UCSD-AML1 (cell line): Measurements from ENCODE around the gene FAM180B.

Experiments
- DNase-seq: peaks from one replicate; lab custom pipeline; 2025; ENCODE audit not compliant: unreplicated experiment; lab: John Stamatoyannopoulos, UW

FAM180B gene

DNA sequence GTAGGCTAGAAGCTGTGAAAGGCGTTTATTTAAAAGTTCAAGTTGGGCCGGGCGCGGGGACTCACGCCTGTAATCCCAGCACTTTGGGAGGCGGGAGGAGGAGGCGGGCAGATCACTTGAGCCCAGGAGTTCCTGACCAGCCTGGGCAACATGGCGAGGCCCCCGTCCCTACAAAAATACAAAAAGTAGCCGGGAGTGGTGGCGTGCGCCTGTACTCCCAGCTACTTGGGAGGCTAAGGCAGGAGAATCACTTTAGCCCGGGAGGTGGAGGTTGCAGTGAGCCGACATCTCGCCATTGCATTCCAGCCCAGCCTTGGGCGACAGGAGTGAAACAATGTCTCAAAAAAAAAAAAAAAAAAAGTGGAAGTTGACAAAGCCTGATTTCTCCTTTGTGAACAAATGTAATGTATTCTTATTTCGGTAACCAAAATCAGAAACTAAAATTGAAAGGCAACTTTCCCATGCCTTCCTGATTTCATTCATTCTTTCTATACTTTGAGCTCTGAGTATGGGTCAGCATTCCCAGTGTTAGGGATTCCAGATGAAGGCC, 20.3 kb upstream of the FAM180B start:
- no peak for DNase-seq

DNA sequence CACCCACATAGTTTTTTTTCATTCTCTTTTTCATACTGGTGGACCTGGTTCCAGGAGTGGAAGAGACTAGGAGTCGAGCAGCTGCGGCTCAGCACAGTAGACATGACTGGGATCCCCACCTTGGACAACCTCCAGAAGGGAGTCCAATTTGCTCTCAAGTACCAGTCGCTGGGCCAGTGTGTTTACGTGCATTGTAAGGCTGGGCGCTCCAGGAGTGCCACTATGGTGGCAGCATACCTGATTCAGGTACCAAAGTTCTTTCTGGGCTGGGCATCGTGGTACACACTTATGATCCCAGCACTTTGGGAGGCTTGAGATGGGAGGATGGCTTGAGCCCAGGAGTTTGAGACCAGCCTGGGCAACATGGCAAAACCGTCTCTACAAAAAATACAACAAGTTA, 16.8 kb upstream of the FAM180B start:
- DNase-seq, result no peak

DNA sequence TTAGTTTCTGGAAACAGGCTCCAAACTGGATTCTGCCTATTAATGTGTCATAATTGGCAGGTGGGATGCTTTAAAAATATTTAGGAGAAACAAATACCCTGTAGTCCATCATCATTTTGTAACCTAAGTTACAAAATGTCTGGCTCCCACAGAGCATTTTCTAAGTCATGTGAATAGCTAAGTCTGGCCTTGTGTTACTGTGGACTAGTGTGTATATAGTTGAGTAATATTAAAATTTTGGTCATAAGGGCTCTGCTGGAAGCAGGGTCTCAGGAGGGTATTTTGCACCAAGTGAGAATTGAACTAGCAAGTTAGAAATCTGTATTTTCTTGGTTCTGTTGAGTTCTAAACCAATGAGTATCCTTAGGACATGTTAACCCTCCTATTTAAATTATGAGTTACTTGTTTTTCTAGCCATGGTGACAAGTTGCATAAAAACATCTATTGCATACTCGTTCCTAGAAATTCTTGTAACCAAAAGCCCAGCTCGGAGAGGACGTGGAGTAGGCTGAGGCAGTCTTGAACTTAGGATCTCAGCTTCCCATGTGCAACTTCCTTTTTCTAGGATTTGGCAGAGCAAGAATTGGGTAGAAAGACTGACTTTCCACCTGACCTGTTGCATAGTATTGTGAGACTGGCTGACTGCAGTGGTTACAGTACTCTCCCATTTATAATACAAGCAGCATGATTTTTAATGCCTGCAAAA, 15.7 kb upstream of the FAM180B start:
- DNase-seq, result no peak

DNA sequence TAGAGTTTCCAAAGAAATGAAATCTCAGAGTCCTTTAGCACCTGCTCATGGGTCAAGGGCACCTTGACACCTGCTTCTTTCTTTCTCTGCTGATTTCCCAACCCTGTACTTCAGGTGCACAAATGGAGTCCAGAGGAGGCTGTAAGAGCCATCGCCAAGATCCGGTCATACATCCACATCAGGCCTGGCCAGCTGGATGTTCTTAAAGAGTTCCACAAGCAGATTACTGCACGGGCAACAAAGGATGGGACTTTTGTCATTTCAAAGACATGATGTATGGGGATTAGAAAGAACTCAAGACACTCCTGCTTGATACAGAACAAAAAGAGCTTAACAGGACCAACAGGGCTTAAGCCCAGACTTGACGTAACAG, 15.1 kb upstream of the FAM180B start:
- no peak for DNase-seq

DNA sequence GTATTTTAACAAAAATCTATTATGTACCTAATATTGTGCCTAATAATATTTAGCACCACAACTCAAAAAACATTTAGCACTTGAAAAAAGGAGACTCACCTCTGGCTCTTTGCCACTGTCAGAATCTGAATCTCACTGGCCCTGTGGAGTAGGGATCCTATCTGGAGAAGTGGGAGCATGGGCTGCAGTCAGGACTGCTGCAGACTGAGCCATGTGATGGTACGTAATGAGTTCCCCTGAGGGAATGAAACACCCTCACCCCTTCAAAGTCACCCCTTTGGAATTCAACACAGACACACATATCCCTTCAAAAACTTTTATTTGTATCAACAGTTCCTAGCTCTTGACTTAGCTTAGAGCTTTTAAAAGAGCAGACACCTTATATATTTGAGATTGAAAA, 14.6 kb upstream of the FAM180B start:
- DNase-seq, result no peak

DNA sequence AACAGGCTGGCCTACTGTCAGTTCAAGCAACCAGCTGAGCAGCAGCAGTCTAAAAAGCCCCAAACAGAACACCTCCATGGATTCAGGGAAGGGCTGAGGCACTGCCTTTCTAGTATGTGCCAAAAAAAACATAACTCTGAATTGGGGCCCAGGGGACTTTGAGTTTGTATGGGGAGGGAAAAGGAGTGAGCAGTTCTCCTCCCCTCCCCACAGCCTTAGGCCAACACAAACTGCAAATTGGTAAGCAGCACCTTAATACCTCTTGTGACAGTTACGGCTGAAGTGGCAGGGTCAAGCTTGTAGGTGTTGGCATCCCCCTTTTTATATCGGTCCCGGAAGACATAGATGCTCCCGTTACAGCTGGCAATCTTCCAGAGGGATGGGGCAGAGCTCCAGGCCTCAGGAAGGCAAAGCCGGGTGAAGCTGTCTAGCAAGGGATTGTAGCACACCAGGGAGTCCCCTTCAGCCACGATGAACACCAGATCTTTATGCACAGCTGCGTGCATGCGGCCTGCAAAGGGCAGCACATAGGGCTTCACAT, 13.7 kb upstream of the FAM180B start:
- DNase-seq, result no peak

DNA sequence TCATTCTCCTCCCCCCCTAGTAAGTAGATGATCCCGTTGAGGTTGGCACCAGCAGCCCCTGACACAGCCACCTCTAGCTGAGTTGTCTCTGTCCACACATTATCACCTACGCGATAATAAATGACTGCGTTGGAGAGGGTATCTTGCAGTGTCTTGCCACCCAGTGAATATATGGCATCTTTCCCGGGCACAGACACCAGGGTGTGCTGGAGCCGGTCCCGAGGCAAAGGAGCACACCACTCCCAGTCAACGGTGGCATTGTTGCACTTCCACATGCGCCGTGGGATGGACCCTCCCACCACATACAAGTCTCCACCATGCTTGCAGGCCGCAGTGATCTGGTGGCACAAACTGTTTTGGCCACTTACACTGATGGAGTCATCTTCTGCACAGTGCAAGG, 13.2 kb upstream of the FAM180B start:
- no peak for DNase-seq

DNA sequence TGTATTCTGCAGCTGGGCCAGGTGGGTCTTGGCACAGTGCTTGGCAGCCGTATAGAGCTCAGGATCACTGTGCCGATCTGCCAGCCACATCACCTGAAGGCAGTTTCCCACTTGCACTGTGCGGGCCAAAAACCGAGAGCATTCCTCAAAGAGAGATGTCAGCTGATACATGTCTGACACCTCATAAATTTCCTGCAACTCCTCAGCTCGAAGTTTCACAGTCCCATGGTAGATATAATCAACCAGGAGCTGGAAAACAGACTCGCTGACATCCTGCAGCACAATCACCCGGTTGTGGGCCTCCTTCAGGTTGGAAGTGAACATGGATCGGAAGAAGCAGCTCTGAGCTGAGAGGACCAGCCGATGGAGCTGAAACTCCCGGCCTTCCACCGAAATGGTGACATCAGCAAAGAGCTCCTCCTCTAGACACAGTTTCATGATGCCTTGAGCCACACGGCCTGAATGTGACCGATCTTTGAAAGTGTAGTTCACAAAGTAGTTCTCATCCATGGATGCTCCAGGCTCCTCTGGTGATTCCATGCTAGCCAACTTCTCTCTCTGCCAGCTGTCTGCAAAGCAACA, 8.9 kb upstream of the FAM180B start:
- DNase-seq, result no peak

DNA sequence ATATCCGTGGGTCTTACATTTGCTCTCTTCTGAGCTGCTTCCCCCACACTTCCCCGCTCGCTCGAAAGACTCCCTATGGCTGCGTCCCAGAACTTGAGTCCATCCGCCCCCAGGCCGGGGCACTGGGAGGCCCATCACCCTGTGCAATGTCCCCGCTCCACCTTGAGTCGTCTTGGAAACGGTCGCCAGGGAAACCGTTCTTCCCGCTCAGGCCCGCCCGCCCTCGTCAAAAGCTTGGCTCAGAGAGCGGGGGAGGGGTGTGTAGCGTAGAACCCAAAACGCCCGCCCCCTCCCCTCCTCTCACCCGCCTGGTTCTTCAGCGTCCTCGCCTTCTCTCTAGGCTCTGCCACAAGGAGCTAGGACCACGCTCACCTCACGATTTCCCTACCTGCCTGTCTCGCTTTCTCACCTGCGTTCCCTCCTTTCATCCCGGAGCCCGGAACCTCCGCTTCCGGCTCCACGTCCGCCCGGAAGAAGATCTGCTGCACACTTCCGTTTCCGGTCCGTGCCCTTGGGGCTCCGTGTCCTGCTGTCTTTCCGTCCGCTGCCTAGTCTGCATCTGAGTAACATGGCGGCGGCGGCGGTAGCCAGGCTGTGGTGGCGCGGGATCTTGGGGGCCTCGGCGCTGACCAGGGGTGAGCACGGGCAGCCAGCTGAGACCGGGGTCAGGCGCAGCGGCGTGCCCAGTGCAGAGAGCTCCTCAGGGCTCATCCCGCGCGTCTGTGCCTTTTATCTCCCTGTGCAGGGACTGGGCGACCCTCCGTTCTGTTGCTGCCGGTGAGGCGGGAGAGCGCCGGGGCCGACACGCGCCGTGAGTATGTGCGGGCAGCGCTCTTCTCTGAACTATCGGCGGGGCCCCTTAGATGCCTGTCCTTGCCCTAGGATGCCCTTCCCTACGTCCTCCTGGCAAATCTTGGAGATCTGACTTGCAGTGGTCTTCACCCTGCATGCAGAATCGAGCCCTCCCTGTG, 7.7 kb upstream of the FAM180B start, which contains the start of the genes KBTBD4 and NDUFS3:
TSS of gene KBTBD4 (minus strand) at position 447 of the 971 bp plus-strand sequence. CDS start at position 428, 19 bp downstream.
TSS of gene NDUFS3 (plus strand) at position 551 of the 971 bp plus-strand sequence. CDS start at position 569, 18 bp downstream.
- peak; percentile 90 for DNase-seq

DNA sequence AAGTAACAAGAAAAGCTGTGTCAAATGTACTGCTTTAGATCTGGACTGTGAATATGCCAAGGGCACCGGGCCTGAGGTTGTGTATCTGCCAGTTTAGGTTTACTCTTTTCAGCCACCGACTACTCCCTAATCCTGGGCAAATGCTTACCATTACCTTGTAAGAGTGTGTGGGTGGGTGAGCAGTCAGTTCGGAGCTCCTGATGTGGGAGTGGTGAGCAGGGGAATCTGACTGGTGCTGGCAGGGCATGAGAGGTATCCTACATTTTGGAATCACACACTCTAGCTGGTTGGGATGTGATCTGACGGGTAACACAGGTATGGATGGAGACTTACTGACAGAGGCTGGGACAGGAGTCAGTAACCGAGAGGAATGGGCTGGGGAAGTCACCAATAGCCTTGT, 2.6 kb upstream of the FAM180B start:
- DNase-seq, result no peak

DNA sequence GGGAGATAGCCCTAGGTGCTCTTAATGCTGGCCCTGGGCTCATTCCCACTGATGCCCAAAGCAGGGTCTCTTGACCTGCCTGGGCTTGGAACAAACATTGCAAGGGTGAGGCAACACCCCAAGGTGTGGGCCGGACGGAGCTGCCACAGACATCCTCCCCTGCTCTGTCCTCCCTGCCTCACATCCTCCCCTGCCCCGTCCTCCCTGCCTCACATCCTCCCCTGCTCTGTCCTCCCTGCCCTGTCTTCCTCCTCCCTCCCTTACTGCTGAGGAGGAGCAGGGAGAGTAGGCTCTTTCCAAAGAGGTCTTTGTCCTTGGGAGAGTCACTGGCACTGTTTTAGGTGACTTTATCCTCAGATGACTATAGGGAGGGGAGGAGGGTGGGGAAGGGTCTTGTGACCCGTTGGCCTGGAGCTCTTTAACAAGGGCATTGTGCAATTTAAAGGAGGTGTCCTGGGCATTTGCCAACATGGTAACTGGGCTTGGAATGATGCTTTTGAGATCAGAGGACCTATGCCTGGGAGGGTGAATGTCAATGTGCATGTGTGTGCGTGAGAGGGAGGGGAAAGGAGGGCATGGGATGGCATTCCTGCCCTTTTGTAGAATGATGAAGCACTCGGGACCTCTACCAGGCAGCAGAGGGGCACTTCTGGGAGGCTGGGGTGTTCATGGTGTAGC, 700 bp downstream of the FAM180B start:
- no peak for DNase-seq

DNA sequence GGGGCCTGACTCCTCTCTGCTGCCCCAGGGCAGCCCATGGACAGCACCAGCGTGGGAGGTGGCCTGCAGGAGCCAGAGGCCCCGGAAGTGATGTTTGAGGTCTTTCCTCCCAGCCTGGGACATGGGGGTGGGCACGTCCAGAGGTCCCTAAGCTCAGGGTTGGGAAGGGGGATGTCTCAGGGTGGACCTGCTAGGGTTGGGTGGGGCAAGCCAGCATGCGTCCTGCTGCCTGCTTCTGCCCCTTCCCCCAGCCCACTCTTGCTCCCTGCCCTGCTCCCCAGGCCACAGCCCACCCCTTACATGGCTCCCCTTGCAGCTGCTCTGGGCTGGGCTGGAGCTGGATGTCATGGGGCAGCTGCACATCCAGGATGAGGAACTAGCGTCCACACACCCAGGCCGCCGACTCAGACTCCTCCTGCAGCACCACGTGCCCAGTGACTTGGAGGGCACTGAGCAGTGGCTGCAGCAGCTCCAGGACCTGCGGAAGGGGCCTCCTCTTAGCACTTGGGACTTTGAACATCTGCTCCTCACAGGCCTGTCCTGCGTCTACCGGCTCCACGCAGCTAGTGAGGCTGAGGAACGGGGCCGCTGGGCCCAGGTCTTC, 1.3 kb downstream of the FAM180B start:
- DNase-seq, result peak; percentile 25

DNA sequence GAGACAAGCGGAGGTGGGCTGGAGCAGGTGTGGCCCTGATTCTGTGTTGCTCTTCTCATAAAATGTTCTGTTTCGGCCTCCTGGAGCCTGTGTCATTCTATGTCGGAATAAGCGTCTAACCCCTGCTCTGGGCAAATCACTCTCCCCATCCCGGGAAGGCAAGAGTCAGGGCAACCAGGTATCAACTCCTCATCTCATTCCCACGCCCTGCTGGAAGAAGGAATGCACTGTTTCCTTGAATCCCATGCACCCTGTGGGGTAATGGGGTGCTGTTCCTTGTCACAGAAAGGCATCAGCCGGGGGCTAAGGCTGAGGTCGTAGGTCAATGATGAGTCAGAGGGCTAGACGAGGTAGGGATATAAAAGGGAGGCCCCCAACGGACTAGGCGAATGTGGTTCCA, 2.6 kb downstream of the FAM180B start:
- no peak for DNase-seq

DNA sequence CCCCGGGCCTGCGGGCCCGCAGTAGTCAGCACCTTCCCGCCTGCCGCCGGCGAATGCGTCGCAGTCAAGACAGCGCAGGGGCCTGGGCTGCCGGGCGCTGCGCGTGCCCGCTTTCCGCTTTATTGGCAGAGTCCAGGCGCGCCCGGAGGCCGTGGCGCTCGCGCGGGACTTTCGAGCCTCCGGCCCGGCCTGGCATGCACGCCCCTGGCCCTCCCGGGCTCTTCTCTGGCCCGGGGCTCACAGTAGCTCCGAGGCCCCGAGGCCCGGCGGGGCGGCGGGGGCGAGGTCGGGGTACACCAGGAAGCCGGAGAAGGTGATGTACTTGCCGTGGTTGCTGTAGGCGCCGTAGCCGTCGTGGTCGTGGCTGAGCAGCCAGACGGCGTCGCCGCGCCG, 3.1 kb downstream of the FAM180B start:
- no peak for DNase-seq

DNA sequence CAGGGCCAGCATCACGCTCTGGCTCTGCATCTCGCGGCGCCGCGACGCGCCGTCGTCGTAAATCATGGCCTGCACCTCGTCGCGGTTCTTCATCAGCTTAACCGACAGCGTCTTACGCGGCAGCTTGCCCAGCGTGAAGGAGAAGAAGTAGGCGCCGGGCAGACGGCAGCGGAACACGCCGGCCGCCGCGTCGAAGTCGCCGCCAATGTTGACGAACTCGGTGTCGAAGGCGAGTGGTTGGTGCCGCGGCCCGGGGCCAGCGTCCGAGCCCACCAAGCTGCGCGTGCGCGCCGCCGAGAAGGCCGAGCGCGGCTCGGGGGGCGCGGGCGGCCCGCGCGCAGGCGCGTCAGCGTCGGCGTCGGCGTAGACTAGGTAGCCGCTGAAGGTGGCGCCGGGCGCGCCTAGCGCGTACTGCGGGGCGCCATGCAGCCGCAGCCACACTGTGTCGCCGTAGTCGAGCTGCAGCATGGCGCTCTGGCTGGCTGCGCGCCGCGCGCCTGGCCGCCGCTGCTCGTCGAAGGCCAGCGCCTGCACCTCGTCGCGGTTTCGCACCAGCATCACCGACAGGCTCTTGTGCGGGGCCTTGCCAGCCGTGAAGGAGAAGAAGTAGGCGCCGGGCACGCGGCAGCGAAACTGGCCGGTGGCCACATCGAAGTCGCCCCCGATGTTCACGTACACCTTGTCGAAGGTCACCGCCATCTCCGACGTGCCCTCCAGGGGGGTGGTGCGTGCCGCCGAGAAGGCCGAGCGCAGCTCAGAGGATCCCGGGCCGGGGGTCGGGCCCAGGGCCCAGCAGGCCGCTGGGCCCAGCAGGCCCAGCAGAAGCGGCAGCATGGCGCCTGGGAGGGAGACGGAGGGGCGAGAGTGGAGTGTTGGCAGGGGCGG, 3.7 kb downstream of the FAM180B start:
- DNase-seq, result no peak

DNA sequence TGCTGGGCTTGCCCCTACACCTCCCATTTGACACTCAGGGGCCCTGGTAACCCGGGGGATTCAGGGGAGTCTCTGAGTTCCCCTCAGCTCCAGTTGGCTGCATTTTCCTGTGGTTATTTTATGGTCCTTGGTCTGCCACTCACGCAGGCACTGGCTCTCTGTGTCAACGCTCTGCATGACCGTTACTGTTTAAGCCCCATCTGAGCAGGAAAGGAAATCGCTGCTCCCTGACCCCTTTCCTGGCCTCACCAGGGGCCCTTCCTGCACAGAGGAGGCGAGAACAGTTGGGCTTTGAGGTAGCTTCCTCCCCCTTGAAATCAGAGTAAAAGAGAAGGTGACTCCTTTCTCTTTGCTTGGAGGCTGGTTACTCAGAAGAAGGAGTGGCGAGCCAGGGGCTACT, 5.3 kb downstream of the FAM180B start:
- peak; percentile 69 for DNase-seq

DNA sequence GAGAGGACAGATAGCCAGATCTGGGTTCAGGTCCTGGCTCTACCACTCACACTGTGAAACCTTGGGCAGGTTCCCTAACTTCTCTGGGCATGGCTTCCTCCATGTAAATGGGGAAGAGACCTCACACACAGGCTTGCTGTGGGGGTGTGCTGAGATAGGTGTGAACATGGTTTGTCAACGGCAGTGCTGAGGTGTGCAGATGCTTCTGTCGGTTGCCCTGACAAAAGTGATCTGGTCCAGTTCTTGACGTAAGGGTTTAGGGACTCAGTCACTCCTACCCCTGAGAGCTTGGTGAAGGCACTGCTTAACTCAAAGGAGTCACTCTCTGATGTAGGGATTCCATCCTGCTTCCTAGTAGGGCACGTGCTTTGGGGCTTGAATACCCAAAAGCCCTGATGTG, 5.8 kb downstream of the FAM180B start:
- no peak for DNase-seq

DNA sequence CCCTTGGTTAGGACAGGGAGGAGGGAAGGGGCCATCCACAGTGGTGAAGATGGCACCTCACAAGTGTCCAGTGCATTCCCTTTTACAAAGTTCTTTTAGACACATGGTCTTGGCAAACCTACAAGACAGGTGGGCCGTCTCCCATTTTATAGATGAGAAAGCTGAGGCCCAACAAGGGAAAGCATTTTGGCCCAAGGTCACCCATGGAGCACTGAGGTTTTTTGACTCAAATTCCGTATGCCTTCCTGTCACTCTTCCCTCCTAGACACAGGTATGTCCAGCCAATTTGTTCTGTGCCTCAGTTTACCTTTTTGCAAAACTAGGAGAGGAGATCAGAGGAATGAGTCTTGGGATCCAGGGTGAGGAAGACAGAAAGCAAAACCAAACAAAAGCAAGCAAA, 6.5 kb downstream of the FAM180B start:
- no peak for DNase-seq

DNA sequence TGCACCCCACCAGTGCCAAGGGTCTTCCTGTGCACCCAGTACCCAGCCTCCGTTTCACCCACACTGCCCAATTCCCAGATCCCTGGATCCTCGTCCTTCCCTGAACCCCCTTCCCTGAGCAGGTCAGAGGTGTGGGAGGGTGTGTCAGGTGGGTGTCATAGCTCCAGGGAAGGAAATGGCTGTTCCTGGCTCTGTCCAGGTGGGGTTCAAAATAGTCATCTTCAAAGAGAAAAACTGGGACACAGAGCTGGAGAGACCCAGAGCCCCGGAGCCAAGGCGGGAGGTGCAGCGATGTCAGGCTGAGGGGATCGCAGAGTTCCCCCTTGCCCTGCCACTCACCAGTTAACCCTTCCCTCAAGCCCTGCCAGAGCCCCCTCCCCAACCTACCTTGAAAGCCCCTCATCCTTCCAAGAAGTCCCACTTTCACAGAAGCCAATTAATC, 7.0 kb downstream of the FAM180B start:
- DNase-seq, result no peak
